Kidney glomerular epithelial cell (primary cell): ENCODE data around the gene CCR1.

Experiments used
- DNase-seq: peaks from one replicate; lab custom pipeline; 2025; lab: John Stamatoyannopoulos, UW

The CCR1 gene

GRCh38 chr3:46208167-46208704, at the start of gene CCR1:
TSS of gene CCR1 (minus strand) at chr3:46208313. CDS start at chr3:46204313, 4,000 bp downstream.
- DNase-seq = peak; percentile 35

- DNase-seq = no peak
Measured at GRCh38 chr3:46252980-46253379, 44.9 kb upstream of the CCR1 start.

GRCh38 chr3:46245146-46245545, 37.0 kb upstream of the CCR1 start:
- DNase-seq = no peak

DNA sequence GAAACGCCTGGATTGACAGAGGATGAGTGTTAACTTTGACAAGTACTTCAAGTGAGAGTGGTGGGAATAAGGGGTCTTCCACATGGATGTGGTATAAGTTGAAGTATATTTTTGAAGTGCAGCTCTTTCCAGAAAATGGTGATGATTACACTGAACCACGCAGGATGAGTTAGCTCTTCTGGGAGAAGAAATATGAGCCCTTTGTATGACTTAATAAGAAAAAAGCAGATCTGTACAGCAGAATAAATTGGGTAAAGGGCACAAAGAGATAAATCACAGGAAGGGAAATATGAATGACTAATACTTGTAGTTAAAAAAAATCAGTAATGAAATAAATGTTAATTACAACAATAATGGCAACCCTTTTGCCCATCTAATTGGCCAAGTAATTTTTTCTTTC, 35.4 kb upstream of the CCR1 start:
- no peak for DNase-seq

DNA sequence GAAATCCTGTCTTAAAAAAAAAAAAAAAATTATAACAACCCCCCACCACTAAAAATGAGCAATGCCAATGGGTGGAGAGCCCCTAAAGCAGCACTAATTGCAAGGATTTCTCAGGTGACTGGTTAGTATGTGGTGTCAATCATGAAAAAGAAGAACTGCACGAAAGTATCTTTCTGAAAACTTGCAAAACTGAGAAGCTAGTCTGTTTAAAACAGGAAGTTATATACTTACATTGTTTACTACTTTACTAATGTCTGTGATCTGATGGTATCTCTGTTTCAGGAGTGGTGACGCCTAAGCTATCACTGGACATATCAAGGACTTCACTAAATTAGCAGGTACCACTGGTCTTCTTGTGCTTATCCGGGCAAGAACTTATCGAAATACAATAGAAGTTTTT, 34.0 kb upstream of the CCR1 start, which contains the start of gene CCR3:
CCR3 (plus strand) TSS at position 341 of the 400 bp plus-strand sequence. CDS start 22,699 bp downstream, outside the sequence.
- no peak for DNase-seq

GRCh38 chr3:46239952-46240351, 31.8 kb upstream of the CCR1 start:
- no peak for DNase-seq

DNA sequence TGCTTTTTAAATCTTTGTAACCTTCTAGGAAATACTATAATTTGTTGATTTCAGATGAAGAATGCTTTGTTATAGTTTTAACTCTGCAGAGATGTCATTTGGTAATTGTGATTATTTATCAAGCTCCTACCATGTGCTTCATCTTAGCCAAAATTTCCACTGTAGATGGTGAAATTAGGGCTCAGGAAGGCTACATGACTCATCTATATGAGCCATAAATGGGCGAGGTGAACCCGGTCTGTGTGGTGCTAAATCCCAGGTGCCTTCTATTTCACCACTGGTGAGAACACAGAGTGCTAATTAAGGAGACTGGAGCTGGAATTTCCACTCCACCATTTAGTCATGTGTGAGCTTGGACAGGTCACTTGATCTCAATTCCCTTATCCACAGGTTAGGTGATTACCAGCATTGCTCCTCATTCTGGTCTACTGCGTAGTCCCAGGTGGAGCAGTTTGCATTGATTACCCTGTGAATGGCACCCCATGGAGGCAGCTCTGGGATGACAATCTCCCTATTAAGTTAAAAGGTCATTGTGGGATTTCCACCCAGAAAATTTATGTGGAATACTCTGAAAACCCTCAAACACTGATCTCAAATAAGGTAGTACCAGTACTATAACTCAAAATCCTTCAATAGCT, 31.3 kb upstream of the CCR1 start:
- DNase-seq = no peak

- no peak for DNase-seq
Measured at GRCh38 chr3:46238386-46238785, 30.3 kb upstream of the CCR1 start.

GRCh38 chr3:46236294-46237054, 28.4 kb upstream of the CCR1 start:
- no peak for DNase-seq

DNA sequence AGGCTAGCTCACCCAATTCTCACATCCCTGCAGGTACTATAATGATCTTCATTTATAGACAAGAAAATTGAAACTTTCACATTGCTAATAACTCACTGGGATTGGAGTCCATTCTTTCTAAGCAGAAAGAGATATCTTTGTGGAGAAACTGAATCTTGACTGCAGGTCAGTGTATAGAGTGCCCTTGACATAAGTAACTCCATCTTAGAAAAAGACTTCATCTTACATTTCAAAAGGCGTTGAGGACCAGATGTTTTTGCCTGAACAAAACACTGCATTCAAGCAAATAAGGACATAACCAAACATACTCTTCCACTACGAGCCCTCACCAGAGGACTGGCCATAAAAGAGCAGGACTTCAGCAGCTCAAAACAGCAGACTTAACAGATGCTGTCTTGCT, 27.3 kb upstream of the CCR1 start:
- DNase-seq = no peak

DNA sequence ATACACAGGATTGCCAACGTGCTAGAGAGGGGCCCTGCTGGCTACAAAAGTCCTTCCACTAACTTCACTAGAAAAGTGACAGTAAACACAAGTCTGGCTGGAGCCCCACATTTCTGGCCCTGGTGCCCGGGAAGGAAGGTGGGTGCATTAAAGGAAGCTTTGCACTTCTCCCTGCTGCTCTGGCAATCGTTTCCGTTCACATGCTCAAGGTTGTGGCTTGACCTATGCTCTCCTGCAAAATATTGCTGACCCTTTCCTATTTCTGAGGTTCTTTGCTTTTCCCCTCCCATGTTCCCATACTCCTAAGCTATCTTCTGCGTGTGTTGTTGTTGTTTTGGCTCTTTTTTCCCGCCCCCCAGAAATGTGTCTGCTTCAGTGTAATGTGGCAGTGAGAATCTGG, 25.1 kb upstream of the CCR1 start:
- no peak for DNase-seq

DNA sequence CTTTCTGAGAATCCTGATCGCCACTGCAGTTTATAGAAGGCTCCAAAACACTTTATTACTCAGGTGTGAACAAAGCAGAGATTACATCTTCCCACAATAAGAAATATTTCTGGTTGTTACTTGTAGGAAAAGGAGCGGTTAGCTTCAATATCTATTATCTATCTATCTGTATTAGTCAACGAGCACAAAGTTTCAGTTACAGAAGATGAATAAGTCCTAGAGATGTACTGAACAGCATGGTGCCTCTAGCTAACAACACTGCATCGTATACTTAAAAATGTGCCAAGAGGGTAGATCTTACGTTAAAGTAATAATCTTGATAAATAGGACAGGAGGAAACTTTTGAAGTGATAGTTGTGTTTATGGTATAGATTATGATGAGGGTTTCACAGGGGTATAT, 23.2 kb upstream of the CCR1 start:
- no peak for DNase-seq

GRCh38 chr3:46228260-46229242, 20.4 kb upstream of the CCR1 start:
- no peak for DNase-seq

GRCh38 chr3:46222435-46223161, 14.5 kb upstream of the CCR1 start:
- no peak for DNase-seq

GRCh38 chr3:46221938-46222337, 13.8 kb upstream of the CCR1 start:
- DNase-seq = no peak

GRCh38 chr3:46221391-46221790, 13.3 kb upstream of the CCR1 start:
- DNase-seq = no peak

- no peak for DNase-seq
Measured at GRCh38 chr3:46218196-46218709, 10.1 kb upstream of the CCR1 start.

DNA sequence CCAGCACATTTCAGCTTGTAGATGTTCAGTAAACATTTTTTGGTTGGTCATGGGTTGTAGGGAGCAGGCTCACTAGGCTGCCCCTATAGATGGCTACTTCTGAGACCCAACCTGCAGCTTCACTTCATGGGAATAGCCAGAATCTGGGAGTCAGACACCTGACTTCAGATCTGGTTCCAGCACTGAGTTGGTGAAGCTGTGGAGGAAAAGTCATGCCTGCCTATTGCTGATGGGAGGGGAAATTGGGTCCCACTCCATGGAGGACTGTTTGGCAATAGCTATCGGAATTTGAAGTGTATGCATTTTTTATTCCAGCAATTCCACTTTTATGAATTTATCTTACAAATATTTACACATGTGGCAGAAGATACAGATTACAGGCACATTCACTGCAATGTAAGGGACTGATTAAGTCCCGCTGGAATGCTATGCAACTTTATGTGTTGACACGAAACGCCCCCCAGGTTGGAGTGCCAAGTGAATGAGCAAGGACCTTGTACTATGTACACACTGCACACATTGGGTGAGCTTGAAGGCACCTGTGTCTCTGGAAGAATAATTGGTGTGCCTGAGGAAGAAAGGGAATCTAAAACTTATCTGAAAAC, 7.8 kb upstream of the CCR1 start:
- DNase-seq = no peak

- no peak for DNase-seq
Measured at GRCh38 chr3:46214751-46215352, 6.7 kb upstream of the CCR1 start.

DNA sequence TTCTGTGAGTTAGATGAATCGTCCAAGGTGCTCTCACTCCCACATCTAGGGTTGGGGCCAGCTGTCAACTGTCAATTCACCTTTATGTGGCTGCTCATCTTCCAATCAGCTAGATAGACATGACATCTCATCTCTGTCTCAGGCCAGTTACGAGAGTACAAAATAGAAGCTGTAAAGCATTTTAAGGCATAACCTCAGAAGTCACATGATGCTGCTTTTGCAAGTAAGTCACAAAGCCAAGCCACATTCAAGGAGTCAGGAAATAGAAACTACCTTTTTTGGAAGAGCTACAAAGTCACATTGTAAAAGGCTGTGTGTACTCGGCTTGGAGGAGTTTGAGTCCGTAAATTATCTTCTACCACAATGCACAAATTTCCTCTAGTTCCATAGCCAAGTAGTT, 5.1 kb upstream of the CCR1 start:
- DNase-seq = no peak
